Prostate gland (tissue), 2 donors: ENCODE data around the gene PRSS48. TPM values are rescaled to one million over a fixed set of nuclear protein-coding genes. Genes with fewer than 3 reads are reported as not detected.

ENCODE experiments used
- DNase-seq: peaks from one replicate; pipeline ENCODE4 v3.0.0-alpha.2; 2019; ENCODE audit warnings: low spot score
- H3K27ac ChIP-seq, 2 donors: fragments of 200-600 bp; sonication (generic); 2 replicates each; pipeline ENCODE4 v1.5.1; 2017 to 2019
- H3K27me3 ChIP-seq: fragments of 200-600 bp; sonication (generic); replicated peaks from 2 replicates; pipeline ENCODE4 v1.5.1; 2019; ENCODE audit not compliant: insufficient read depth
- H3K36me3 ChIP-seq, 2 donors: fragments of 200-600 bp; sonication (generic); 1 replicate in 1 of 2; 2 replicates in 1 of 2; pipeline versions ENCODE4 v1.5.1 to v1.8.1; 2017 to 2019
- H3K4me1 ChIP-seq: fragments of 200-600 bp; sonication (generic); replicated peaks from 2 replicates; pipeline ENCODE4 v1.5.1; 2019
- H3K4me3 ChIP-seq, 2 donors: fragments of 200-600 bp; sonication (generic); 2 replicates each; pipeline ENCODE4 v1.5.1; 2017 to 2019
- H3K9me3 ChIP-seq: fragments of 200-600 bp; sonication (generic); 2 replicates; pipeline ENCODE4 v1.5.1; 2017
- CTCF ChIP-seq, 4 experiments: fragments of 200-600 bp in 2 of 4; fragments of 450-650 bp in 2 of 4; sonication (generic) in 2 of 4; IDR thresholded peaks; 1 replicate in 3 of 4; 2 replicates in 1 of 4; pipeline ENCODE4 v1.5.1; 2016 to 2019; ENCODE audit warnings: antibody characterized with exemption in 4 of 4, mild to moderate bottlenecking in 2 of 4, moderate library complexity in 2 of 4
- POLR2A ChIP-seq: fragments of 450-650 bp; IDR thresholded peaks from one replicate; pipeline ENCODE4 v1.6.1; 2016; ENCODE audit warnings: antibody characterized with exemption, mild to moderate bottlenecking
- POLR2AphosphoS5 ChIP-seq: sonication (generic); formaldehyde crosslinking; IDR thresholded peaks from one replicate; pipeline ENCODE4 v1.6.1; 2017; ENCODE audit warnings: antibody characterized with exemption
- WGBS: methylation state at CpG from one replicate; pipeline ENCODE4 v1.1.5; 2018; 5-methylcytosine and 5-hydroxymethylcytosine counted together
- intact Hi-C: fragments of 100-400 bp; cut with DNase I; formaldehyde crosslinking; loops from one replicate; pipeline ENCODE4 v1.14.2; 2022
- total RNA-seq, 2 donors: library from RNA; depleted of rRNA; stranded (reverse); fragments of >200 nt; gene quantifications; one replicate each; pipeline ENCODE4 v1.1.0, GENCODE V29; 2016

The PRSS48 gene
- total RNA-seq, 2 donors from 2014 or later: not detected

- TF ChIP-seq CTCF (IDR thresholded peaks at IDR 0.05): no peak
- no peak for TF ChIP-seq POLR2AphosphoS5
- no peak for TF ChIP-seq POLR2A
- intact Hi-C loops: no loop called here
- H3K27ac ChIP-seq: no peak overlapping the region
- H3K36me3 ChIP-seq: no peaks in the 10 kb centered on the region
- DNase-seq: no peak
- no peaks in the 10 kb centered on the region for H3K27me3 ChIP-seq
- no peaks in the 10 kb centered on the region for H3K4me1 ChIP-seq
- no peaks in the 10 kb centered on the region for H3K9me3 ChIP-seq
- 97% methylated on average over 1 of the region's 1 CpG for WGBS
- no peak overlapping the region for H3K4me3 ChIP-seq
These were observed 17.2 kb upstream of the PRSS48 start for GRCh38 chr4:151259752-151260151.

- H3K27me3 ChIP-seq: no peaks in the 10 kb centered on the region
- no peaks in the 10 kb centered on the region for H3K9me3 ChIP-seq
- no peaks in the 10 kb centered on the region for H3K36me3 ChIP-seq
- intact Hi-C loops: no loop called here
- 73% methylated on average over 2 of the region's 2 CpGs for WGBS
- no peak overlapping the region for H3K4me3 ChIP-seq
- no peak for TF ChIP-seq CTCF (IDR thresholded peaks at IDR 0.05)
- no peak for TF ChIP-seq POLR2A
- no peak for TF ChIP-seq POLR2AphosphoS5
- DNase-seq: no peak
- no peaks in the 10 kb centered on the region for H3K4me1 ChIP-seq
- no peak overlapping the region for H3K27ac ChIP-seq
These were observed 16.4 kb upstream of the PRSS48 start for GRCh38 chr4:151260526-151260925.

- Histone ChIP-seq H3K27ac (no peak overlapping the region), H3K4me1 (no peaks in the 10 kb centered on the region), H3K27me3 (no peaks in the 10 kb centered on the region), H3K36me3 (no peaks in the 10 kb centered on the region), H3K4me3 (no peak overlapping the region), H3K9me3 (no peaks in the 10 kb centered on the region)
- intact Hi-C loops: no loop called here
- 95% methylated on average over 2 of the region's 2 CpGs for WGBS
- TF ChIP-seq POLR2AphosphoS5: no peak
- TF ChIP-seq POLR2A: no peak
- TF ChIP-seq CTCF (IDR thresholded peaks at IDR 0.05): no peak
- DNase-seq: no peak
These were observed 13.5 kb upstream of the PRSS48 start for GRCh38 chr4:151263455-151263854.

- Histone ChIP-seq H3K27me3 (no peaks in the 10 kb centered on the region), H3K4me1 (no peaks in the 10 kb centered on the region), H3K4me3 (no peak overlapping the region), H3K36me3 (no peaks in the 10 kb centered on the region), H3K27ac (no peak overlapping the region), H3K9me3 (no peaks in the 10 kb centered on the region)
- 93% methylated on average over 1 of the region's 1 CpG for WGBS
- DNase-seq: no peak
- no peak for TF ChIP-seq POLR2A
- TF ChIP-seq POLR2AphosphoS5: no peak
- no peak for TF ChIP-seq CTCF (IDR thresholded peaks at IDR 0.05)
- intact Hi-C loops: no loop called here
These were observed 10.5 kb upstream of the PRSS48 start for GRCh38 chr4:151266497-151266896.

- no peak for TF ChIP-seq CTCF (IDR thresholded peaks at IDR 0.05)
- no peak for TF ChIP-seq POLR2A
- no peak for TF ChIP-seq POLR2AphosphoS5
- Histone ChIP-seq H3K36me3 (no peaks in the 10 kb centered on the region), H3K4me1 (no peaks in the 10 kb centered on the region), H3K27ac (no peak overlapping the region), H3K4me3 (no peak overlapping the region), H3K27me3 (no peaks in the 10 kb centered on the region), H3K9me3 (no peaks in the 10 kb centered on the region)
- no peak for DNase-seq
- intact Hi-C loops: no loop called here
- WGBS: 98% methylated on average over 4 of the region's 4 CpGs
These were observed 9.9 kb upstream of the PRSS48 start for GRCh38 chr4:151267104-151267503.
